IPS-20b (cell line): ENCODE data around the gene SMYD3.

Experiments used
- H3K27ac ChIP-seq: one replicate; pipeline ENCODE4 v1.5.1; 2013; ENCODE audit warnings: low read length
- H3K27me3 ChIP-seq: 2 replicates; pipeline ENCODE4 v1.6.1; 2013; ENCODE audit warnings: mild to moderate bottlenecking, low read length, inconsistent platforms; ENCODE audit not compliant: insufficient read depth
- H3K36me3 ChIP-seq: 2 replicates; pipeline ENCODE4 v1.6.1; 2013; ENCODE audit warnings: low read depth, mild to moderate bottlenecking, inconsistent platforms, low read length, moderate library complexity; ENCODE audit not compliant: insufficient read depth
- H3K4me1 ChIP-seq: 2 replicates; pipeline ENCODE4 v1.6.1; 2013; ENCODE audit warnings: mild to moderate bottlenecking, control low read depth, inconsistent platforms, low read length, moderate library complexity; ENCODE audit not compliant: insufficient read depth
- H3K4me3 ChIP-seq: 2 replicates; pipeline ENCODE4 v1.5.1; 2013; ENCODE audit warnings: mild to moderate bottlenecking, low read length, inconsistent platforms
- H3K9ac ChIP-seq: 2 replicates; pipeline ENCODE4 v1.6.1; 2013; ENCODE audit warnings: low read depth, mild to moderate bottlenecking, inconsistent platforms, low read length, moderate library complexity
- H3K9me3 ChIP-seq: 2 replicates; pipeline ENCODE4 v1.6.1; 2013; ENCODE audit warnings: mild to moderate bottlenecking, low read depth, low read length, inconsistent platforms; ENCODE audit not compliant: insufficient read depth

SMYD3 gene

DNA sequence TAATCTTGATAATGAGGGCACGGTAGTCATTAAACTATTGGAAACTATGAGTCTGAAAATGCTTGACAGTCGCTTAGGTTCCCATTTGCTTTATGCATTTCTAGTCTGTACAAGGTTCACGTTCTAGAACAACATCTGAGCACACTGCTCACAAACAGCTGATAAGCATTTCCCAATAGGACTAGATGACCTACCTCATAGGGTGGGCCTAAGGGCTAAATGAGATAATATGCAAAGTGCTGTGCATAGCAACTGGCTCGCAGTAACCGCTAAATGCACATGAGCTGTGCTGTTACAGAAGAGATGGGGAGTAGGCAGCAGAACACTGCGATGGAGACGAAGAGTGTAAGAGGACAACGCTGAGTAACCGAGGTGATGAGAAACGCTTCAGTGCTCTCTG lies 628.0 kb downstream of the SMYD3 start:
- H3K9ac ChIP-seq: no peak overlapping the region
- H3K27ac ChIP-seq: no peak overlapping the region
- H3K4me3 ChIP-seq: no peak overlapping the region
- no peaks in the 10 kb centered on the region for H3K36me3 ChIP-seq
- no peaks in the 10 kb centered on the region for H3K27me3 ChIP-seq
- H3K9me3 ChIP-seq: no peaks in the 10 kb centered on the region
- no peaks in the 10 kb centered on the region for H3K4me1 ChIP-seq

DNA sequence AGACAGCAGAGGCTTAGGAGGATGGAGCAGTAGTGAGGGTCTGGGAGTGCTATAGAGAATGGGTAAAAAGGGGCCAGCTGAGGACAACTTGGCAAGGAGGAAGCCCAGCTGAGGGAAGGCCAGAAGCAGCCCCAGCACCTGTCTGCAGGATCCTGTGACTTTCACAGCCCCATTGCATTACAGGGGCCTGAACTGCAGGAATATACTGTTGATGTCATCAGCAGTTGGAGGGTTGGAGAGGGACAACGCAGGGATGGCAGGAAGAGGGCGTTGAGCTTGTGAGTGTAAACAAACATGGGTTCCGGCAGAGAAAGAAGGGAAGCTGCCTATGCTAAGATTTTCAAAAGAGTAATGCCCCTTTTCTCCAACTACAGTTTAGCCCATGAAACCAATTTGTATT lies 628.5 kb downstream of the SMYD3 start:
- no peak overlapping the region for H3K4me3 ChIP-seq
- H3K9me3 ChIP-seq: no peaks in the 10 kb centered on the region
- no peaks in the 10 kb centered on the region for H3K36me3 ChIP-seq
- no peaks in the 10 kb centered on the region for H3K27me3 ChIP-seq
- H3K9ac ChIP-seq: no peak overlapping the region
- no peaks in the 10 kb centered on the region for H3K4me1 ChIP-seq
- no peak overlapping the region for H3K27ac ChIP-seq

DNA sequence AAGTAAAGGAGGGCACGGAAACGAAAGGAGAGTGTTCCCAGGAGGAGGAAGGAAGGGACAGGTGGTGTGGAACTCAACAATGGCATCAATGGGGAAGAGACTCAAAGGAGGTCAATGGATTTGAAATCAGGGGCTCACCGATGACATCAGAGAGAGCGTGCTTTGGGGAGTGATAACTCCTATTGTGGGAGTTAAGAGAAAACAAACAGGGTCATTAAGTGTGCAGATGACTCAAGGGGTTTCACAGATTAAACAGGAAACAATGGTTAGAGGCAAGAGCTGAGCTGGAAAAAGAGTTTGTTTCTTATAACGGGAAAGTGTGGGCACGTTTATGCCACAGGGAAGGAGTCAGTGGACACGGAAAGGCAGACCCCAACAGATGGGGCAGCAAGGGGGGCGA lies 629.1 kb downstream of the SMYD3 start:
- H3K27me3 ChIP-seq: no peaks in the 10 kb centered on the region
- H3K4me3 ChIP-seq: no peak overlapping the region
- H3K9ac ChIP-seq: no peak overlapping the region
- H3K27ac ChIP-seq: no peak overlapping the region
- H3K9me3 ChIP-seq: no peaks in the 10 kb centered on the region
- H3K36me3 ChIP-seq: no peaks in the 10 kb centered on the region
- no peaks in the 10 kb centered on the region for H3K4me1 ChIP-seq

DNA sequence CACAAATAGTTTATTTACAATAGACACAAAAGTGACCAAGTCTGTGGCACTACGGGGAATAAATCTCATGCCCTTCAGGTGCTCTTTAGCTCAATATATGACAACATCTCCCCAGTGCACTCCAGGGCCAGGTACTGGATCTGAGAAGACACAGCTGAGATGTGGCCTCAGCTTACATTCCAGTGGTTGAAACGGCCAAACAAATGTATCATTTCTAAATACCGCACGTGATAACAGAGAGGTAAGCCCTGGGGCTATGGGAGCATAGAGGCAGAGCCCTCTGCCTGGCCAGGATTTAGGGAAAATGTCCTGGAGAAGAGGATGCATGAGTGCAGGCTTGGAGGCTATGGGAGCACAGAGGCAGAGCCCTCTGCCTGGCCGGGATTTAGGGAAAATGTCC lies 630.5 kb downstream of the SMYD3 start:
- Histone ChIP-seq H3K4me3 (no peak overlapping the region), H3K27ac (no peak overlapping the region), H3K4me1 (no peaks in the 10 kb centered on the region), H3K9me3 (no peaks in the 10 kb centered on the region), H3K27me3 (no peaks in the 10 kb centered on the region), H3K36me3 (no peaks in the 10 kb centered on the region), H3K9ac (no peak overlapping the region)

DNA sequence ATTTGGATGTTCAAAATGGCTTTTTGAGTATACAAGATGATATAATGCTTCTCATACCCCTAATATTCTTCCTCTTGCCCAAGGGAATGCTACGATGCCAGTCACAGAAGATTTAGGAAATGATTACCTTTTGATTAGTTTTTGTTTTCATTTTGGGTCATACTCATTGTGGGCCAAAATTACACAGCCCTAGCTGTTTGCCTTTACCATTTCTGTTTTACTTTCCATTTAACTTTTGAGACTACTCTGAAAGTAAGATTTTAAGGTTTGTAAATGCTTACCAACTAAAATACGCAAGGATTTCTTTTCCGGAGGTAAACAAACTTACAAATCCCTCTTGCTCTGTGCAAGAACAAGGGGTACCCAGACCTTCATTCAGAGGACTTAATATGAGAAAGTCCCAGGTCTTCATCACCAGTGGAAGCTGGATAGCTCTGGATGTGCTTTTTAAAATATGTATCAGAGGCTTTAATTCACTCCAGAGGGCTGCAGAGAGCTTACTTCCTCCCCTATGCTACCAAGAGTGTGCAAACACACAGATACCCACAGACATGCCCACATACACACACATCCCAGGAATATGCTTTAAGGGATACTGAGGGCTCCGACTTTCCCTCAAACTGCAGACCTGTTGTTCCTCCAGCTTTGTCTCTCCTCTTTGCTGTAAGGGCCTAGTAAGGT lies 631.4 kb downstream of the SMYD3 start:
- H3K4me1 ChIP-seq: no peaks in the 10 kb centered on the region
- no peak overlapping the region for H3K9ac ChIP-seq
- H3K36me3 ChIP-seq: no peaks in the 10 kb centered on the region
- no peaks in the 10 kb centered on the region for H3K9me3 ChIP-seq
- no peaks in the 10 kb centered on the region for H3K27me3 ChIP-seq
- no peak overlapping the region for H3K27ac ChIP-seq
- H3K4me3 ChIP-seq: no peak overlapping the region

DNA sequence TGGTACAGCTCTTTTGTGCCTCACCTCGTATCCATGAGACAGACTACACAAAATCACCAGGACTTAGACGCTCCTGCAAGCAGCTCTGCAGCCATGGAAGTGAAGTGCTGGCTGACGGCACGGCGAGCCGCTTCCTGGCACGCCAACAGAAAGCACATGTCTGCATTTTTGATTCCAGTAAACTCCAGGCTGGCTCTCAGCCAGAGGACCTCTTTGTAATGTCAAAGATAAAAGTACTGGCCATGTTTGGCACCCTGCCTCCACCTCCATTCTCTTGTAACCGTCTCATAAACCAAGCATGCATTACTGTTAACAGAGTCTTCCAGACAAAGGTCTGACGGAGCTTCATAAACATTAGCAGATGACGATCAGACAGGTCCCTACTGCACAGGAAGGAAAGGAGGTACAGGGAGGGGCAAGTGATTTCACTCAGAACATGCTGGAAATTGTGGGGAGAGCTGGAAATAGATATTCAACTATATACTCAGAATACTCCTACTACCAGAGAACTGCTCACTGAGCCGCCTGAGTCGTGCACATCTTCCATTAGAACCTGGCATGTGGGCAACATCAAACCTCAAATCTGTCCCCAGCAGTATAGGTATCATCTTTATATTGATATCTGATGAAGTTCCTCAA lies 632.0 kb downstream of the SMYD3 start:
- Histone ChIP-seq H3K4me1 (no peaks in the 10 kb centered on the region), H3K27me3 (no peaks in the 10 kb centered on the region), H3K36me3 (no peaks in the 10 kb centered on the region), H3K27ac (no peak overlapping the region), H3K4me3 (no peak overlapping the region), H3K9ac (no peak overlapping the region), H3K9me3 (no peaks in the 10 kb centered on the region)

DNA sequence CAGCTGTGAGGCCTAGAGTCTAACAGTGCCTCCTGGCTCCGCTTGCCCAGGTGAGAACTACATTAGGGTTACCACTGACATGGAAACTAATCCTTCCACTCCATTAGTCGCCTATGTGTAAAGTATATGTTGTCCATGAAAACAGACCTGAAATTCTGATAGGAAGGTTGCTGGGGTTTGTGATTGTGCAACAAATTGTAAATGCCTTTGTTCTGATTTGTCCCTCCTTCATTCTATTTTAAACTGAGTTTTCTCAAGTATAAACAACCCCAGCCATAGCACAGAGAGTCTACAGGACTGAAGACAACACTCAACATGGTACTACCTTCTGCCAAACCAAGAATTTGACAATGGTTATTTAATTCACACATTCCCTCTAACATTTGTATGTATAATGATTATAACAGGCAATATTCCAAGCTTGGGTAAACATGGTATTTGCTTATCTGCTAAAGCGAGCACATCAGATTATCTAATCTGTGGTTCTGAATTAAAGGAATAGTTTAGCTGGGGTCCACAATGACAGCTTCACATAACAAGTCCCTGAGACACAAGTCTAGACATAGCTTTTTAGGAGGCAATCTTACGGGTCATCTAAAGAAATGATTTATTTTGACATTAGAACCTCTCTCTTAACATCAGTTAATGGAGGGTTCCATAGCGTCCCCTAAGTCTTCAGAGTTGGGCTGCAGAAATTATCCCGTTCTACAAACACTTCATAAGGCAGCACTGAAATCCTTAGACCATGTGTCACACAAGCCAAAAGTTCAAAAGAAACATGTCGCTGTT lies 633.0 kb downstream of the SMYD3 start:
- no peaks in the 10 kb centered on the region for H3K4me1 ChIP-seq
- no peaks in the 10 kb centered on the region for H3K36me3 ChIP-seq
- H3K27ac ChIP-seq: no peak overlapping the region
- H3K27me3 ChIP-seq: no peaks in the 10 kb centered on the region
- no peak overlapping the region for H3K4me3 ChIP-seq
- H3K9me3 ChIP-seq: no peaks in the 10 kb centered on the region
- no peak overlapping the region for H3K9ac ChIP-seq

DNA sequence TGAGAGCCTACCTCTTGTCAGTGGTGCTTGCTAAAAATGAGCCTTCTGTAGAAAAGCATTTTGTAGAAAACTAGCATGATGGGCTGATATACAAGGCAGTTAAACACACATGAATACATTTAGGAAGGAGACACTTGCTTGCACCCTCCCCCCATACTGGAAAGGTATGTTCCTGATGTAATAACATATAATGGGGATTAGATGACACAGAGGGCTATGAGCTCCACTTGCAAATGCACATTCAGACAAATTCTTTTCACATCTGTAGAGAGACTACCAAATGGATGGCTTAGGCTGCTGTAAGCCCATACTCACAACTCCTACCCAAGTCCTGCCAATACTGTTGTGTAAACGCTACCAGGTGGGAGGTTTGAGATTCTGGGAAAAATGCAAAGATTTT lies 634.0 kb downstream of the SMYD3 start:
- Histone ChIP-seq H3K36me3 (no peaks in the 10 kb centered on the region), H3K27me3 (no peaks in the 10 kb centered on the region), H3K9ac (no peak overlapping the region), H3K4me3 (no peak overlapping the region), H3K4me1 (no peaks in the 10 kb centered on the region), H3K27ac (no peak overlapping the region), H3K9me3 (no peaks in the 10 kb centered on the region)

DNA sequence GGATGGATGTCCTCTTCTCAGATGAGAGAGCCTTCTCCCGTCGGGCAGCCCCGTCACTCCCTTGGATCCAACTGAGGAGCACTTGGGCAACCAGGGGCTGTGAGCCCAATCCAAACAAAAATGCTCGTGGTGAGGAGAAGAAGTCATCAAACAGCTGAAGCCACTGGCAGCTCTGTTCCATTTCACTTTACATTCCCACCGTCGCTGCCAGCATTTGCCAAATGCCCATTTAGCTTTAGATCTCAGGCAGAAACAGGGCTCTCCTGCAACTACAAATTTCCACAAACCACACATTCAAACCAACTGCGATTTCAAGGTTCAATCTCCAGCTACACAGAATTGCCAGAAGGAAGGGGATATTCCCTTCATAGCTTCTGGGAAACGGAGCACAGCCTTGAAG lies 634.6 kb downstream of the SMYD3 start:
- Histone ChIP-seq H3K27me3 (no peaks in the 10 kb centered on the region), H3K4me3 (no peak overlapping the region), H3K27ac (no peak overlapping the region), H3K9ac (no peak overlapping the region), H3K36me3 (no peaks in the 10 kb centered on the region), H3K9me3 (no peaks in the 10 kb centered on the region), H3K4me1 (no peaks in the 10 kb centered on the region)

DNA sequence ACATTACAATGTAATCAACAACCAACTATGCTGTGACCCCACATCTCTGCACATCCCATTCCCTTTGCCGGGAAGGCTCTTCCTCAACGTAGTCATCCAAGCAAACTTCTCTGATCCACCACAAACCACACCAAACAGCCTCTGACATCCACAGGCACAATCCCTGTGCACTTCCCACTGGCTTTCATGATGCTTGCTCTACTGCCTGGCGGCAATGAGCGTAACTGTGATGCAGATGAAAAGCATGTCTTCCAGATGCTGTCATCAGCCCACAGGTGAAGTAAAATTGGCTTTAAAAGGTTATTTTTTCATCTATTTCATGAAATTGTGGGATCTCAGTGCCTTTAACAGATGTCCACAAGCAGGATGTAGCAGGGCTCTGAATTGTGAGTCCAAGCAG lies 635.2 kb downstream of the SMYD3 start:
- H3K27me3 ChIP-seq: no peaks in the 10 kb centered on the region
- no peak overlapping the region for H3K4me3 ChIP-seq
- no peak overlapping the region for H3K27ac ChIP-seq
- H3K9me3 ChIP-seq: no peaks in the 10 kb centered on the region
- H3K9ac ChIP-seq: no peak overlapping the region
- H3K4me1 ChIP-seq: no peaks in the 10 kb centered on the region
- no peaks in the 10 kb centered on the region for H3K36me3 ChIP-seq

DNA sequence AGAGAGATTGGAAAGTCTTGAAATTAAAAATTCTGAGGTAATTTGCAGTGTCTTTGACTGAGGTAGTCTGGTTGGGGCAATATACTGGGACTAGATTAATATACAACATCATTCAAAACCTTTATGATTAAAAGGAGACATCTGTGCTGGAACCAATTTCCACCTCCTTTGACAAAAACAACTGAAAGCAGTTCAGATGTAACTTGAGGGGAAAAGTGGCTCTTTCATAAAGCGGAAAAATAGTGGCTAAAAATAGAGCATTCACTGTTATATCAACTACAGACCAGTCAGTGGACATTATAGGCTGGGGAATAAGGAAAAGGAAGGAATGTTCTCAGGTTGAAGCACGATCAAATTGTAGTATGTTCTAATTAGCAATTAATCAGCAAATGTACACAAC lies 635.9 kb downstream of the SMYD3 start:
- Histone ChIP-seq H3K9me3 (no peaks in the 10 kb centered on the region), H3K27ac (no peak overlapping the region), H3K27me3 (no peaks in the 10 kb centered on the region), H3K9ac (no peak overlapping the region), H3K36me3 (no peaks in the 10 kb centered on the region), H3K4me3 (no peak overlapping the region), H3K4me1 (no peaks in the 10 kb centered on the region)

DNA sequence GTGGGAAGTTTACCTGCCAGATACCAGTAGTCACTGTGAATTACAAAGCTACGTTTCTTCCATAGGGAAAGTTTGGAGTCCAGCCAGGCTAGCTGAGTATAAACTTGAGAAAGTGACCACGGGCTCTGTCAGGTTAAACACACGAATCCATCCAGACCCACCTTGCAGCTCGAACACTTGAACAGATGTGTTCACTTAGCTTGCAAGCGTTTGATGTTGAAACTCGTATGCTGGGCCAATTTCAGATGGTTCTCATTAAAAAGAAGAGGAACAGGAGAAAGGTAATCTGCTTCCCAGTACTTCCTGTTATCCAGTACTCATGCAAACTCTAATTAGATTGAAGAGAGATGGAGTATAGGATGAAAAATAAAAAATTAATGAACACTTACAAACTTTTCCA lies 636.4 kb downstream of the SMYD3 start:
- Histone ChIP-seq H3K27ac (no peak overlapping the region), H3K9ac (no peak overlapping the region), H3K36me3 (no peaks in the 10 kb centered on the region), H3K4me1 (no peaks in the 10 kb centered on the region), H3K9me3 (no peaks in the 10 kb centered on the region), H3K4me3 (no peak overlapping the region), H3K27me3 (no peaks in the 10 kb centered on the region)
